ENCODE results near the gene SOX2. TPM values are rescaled to one million over a fixed set of nuclear protein-coding genes. Genes with fewer than 3 reads are reported as not detected.
A peak's percentile ranks its signal among the peaks of the same experiment; 100 is the strongest.

Gene SOX2
- total RNA-seq, 1 experiment from 2014 or later, result 189 TPM

GRCh38 chr3:181698263-181698954, 13.3 kb upstream of the SOX2 start (continued):
- TF ChIP-seq, protein P1, sequence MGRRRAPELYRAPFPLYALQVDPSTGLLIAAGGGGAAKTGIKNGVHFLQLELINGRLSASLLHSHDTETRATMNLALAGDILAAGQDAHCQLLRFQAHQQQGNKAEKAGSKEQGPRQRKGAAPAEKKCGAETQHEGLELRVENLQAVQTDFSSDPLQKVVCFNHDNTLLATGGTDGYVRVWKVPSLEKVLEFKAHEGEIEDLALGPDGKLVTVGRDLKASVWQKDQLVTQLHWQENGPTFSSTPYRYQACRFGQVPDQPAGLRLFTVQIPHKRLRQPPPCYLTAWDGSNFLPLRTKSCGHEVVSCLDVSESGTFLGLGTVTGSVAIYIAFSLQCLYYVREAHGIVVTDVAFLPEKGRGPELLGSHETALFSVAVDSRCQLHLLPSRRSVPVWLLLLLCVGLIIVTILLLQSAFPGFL (CRISPR knock-in tag; IDR thresholded peaks at IDR 0.05; ENCODE audit: borderline replicate concordance), result no peak
- TF ChIP-seq ATF2 (CRISPR knock-in tag; IDR thresholded peaks at IDR 0.05; ENCODE audit: borderline replicate concordance, low read depth), result no peak
- TF ChIP-seq, protein P2, sequence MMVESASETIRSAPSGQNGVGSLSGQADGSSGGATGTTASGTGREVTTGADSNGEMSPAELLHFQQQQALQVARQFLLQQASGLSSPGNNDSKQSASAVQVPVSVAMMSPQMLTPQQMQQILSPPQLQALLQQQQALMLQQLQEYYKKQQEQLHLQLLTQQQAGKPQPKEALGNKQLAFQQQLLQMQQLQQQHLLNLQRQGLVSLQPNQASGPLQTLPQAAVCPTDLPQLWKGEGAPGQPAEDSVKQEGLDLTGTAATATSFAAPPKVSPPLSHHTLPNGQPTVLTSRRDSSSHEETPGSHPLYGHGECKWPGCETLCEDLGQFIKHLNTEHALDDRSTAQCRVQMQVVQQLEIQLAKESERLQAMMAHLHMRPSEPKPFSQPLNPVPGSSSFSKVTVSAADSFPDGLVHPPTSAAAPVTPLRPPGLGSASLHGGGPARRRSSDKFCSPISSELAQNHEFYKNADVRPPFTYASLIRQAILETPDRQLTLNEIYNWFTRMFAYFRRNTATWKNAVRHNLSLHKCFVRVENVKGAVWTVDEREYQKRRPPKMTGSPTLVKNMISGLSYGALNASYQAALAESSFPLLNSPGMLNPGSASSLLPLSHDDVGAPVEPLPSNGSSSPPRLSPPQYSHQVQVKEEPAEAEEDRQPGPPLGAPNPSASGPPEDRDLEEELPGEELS (CRISPR knock-in tag; IDR thresholded peaks at IDR 0.05), result no peak
- no peak for TF ChIP-seq MAX (CRISPR knock-in tag; IDR thresholded peaks at IDR 0.05)
- TF ChIP-seq MXD4 (CRISPR knock-in tag; IDR thresholded peaks at IDR 0.05; ENCODE audit: borderline replicate concordance), result no peak
- no peak for TF ChIP-seq ZNF232 (CRISPR knock-in tag; IDR thresholded peaks at IDR 0.05)
- TF ChIP-seq CREM (CRISPR knock-in tag; IDR thresholded peaks at IDR 0.05), result no peak
- TF ChIP-seq KAT7 (CRISPR knock-in tag; IDR thresholded peaks at IDR 0.05; ENCODE audit: borderline replicate concordance), result no peak
- TF ChIP-seq, protein P3, sequence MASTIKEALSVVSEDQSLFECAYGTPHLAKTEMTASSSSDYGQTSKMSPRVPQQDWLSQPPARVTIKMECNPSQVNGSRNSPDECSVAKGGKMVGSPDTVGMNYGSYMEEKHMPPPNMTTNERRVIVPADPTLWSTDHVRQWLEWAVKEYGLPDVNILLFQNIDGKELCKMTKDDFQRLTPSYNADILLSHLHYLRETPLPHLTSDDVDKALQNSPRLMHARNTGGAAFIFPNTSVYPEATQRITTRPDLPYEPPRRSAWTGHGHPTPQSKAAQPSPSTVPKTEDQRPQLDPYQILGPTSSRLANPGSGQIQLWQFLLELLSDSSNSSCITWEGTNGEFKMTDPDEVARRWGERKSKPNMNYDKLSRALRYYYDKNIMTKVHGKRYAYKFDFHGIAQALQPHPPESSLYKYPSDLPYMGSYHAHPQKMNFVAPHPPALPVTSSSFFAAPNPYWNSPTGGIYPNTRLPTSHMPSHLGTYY (CRISPR knock-in tag; IDR thresholded peaks at IDR 0.05), result no peak
- TF ChIP-seq NR3C1 (CRISPR knock-in tag; conservative IDR thresholded peaks at IDR 0.05; ENCODE audit: low read depth), result no peak
- no peak for TF ChIP-seq SP1 (CRISPR knock-in tag; conservative IDR thresholded peaks at IDR 0.05)
- TF ChIP-seq, protein P4, sequence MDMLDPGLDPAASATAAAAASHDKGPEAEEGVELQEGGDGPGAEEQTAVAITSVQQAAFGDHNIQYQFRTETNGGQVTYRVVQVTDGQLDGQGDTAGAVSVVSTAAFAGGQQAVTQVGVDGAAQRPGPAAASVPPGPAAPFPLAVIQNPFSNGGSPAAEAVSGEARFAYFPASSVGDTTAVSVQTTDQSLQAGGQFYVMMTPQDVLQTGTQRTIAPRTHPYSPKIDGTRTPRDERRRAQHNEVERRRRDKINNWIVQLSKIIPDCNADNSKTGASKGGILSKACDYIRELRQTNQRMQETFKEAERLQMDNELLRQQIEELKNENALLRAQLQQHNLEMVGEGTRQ (CRISPR knock-in tag; IDR thresholded peaks at IDR 0.05), result no peak
- no peak for TF ChIP-seq ATF1 (CRISPR knock-in tag; IDR thresholded peaks at IDR 0.05)

- Mint-ChIP-seq H3K27ac (peak overlapping the region; percentile 85), H3K9me3 (no peaks in the 10 kb centered on the region), H3K27me3 (ENCODE audit: low read depth) (peaks cover 58% of the 10 kb centered on the region), H3K36me3 (no peaks in the 10 kb centered on the region), H3K4me1 (peaks cover 80% of the 10 kb centered on the region), H3K4me3 (peak overlapping the region; percentile 61)
- CTCF ChIA-PET, result interaction anchor here (0.6 to 3.4 kb wide), 18 partner anchors 12 to 922 kb away, joined by 3 to 30 read pairs (median 4); partner anchors contain the start of gene SOX2
- POLR2A ChIA-PET, result interaction anchor here (0.6 kb wide), 1 partner anchor 845 kb away, joined by 4 read pairs; no protein-coding TSS in a partner anchor
- DNase-seq (ENCODE audit: low spot score) (no peak), ATAC-seq (peak; percentile 11)
- TF ChIP-seq MYBL2 (CRISPR knock-in tag; IDR thresholded peaks at IDR 0.05) (no peak), FOXP1 (CRISPR knock-in tag; IDR thresholded peaks at IDR 0.05; ENCODE audit: borderline replicate concordance) (no peak), PRDM15 (CRISPR knock-in tag; IDR thresholded peaks at IDR 0.05) (peak; percentile 93), GABPB1 (CRISPR knock-in tag; IDR thresholded peaks at IDR 0.05) (no peak), IRF2 (CRISPR knock-in tag; IDR thresholded peaks at IDR 0.05; ENCODE audit: borderline replicate concordance, low read depth) (no peak), SOX15 (CRISPR knock-in tag; IDR thresholded peaks at IDR 0.05) (no peak), ZBTB21 (CRISPR knock-in tag; IDR thresholded peaks at IDR 0.05; ENCODE audit: borderline replicate concordance) (0 out of 2 replicates have a peak, but pooled peaks have one; percentile 40), FOXK1 (CRISPR knock-in tag; IDR thresholded peaks at IDR 0.05) (no peak)
- TF ChIP-seq, protein P5, sequence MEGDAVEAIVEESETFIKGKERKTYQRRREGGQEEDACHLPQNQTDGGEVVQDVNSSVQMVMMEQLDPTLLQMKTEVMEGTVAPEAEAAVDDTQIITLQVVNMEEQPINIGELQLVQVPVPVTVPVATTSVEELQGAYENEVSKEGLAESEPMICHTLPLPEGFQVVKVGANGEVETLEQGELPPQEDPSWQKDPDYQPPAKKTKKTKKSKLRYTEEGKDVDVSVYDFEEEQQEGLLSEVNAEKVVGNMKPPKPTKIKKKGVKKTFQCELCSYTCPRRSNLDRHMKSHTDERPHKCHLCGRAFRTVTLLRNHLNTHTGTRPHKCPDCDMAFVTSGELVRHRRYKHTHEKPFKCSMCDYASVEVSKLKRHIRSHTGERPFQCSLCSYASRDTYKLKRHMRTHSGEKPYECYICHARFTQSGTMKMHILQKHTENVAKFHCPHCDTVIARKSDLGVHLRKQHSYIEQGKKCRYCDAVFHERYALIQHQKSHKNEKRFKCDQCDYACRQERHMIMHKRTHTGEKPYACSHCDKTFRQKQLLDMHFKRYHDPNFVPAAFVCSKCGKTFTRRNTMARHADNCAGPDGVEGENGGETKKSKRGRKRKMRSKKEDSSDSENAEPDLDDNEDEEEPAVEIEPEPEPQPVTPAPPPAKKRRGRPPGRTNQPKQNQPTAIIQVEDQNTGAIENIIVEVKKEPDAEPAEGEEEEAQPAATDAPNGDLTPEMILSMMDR (IDR thresholded peaks at IDR 0.05), result no peak
Observed at GRCh38 chr3:181699171-181699903, 12.4 kb upstream of the SOX2 start.

Measured in WTC11 (cell line).